Measurements from ENCODE around the gene NMNAT1. TPM values are rescaled to one million over a fixed set of nuclear protein-coding genes. Genes with fewer than 3 reads are reported as not detected.

Gene NMNAT1
- total RNA-seq, 1 experiment from 2014 or later, result 7.3 TPM

- CTCF ChIA-PET, result no interaction called here
- TF ChIP-seq CTCF (conservative IDR thresholded peaks at IDR 0.05; ENCODE audit: low read depth, low read length), result no peak
- TF ChIP-seq EZH2 (IDR thresholded peaks at IDR 0.05; ENCODE audit: low read length, unreplicated experiment), result no peak
- no peak for TF ChIP-seq EZH2phosphoT487 (IDR thresholded peaks at IDR 0.05; ENCODE audit: borderline replicate concordance, low read length)
These were observed 46.5 kb downstream of the NMNAT1 start for GRCh38 chr1:9989773-9990172.

GRCh38 chr1:9990944-9991343 lies 47.7 kb downstream of the NMNAT1 start:
- ChIA-PET CTCF (no interaction called here), POLR2A (ENCODE audit: unreplicated experiment) (no interaction called here)
- peak; percentile 27 for ATAC-seq
- TF ChIP-seq EZH2 (IDR thresholded peaks at IDR 0.05; ENCODE audit: low read length, unreplicated experiment), result no peak
- no peak for TF ChIP-seq CTCF (conservative IDR thresholded peaks at IDR 0.05; ENCODE audit: low read depth, low read length)
- TF ChIP-seq EZH2phosphoT487 (IDR thresholded peaks at IDR 0.05; ENCODE audit: borderline replicate concordance, low read length), result no peak
- no peaks in the 10 kb centered on the region for H3K4me1 ChIP-seq (ENCODE audit: insufficient read depth, low read length)
- H3K27ac ChIP-seq (ENCODE audit: low read length), result no peak overlapping the region
- no peak overlapping the region for H3K9ac ChIP-seq (ENCODE audit: low read length)
- no peaks in the 10 kb centered on the region for H3F3A ChIP-seq (ENCODE audit: low read length, unreplicated experiment)
- H3K4me3 ChIP-seq (ENCODE audit: low read length), result no peak overlapping the region
- DNase-seq, result no peak
- no peaks in the 10 kb centered on the region for H3K79me2 ChIP-seq (ENCODE audit: low read length)
- no peak overlapping the region for H3K4me2 ChIP-seq (ENCODE audit: low read length)
- H3K9me2 ChIP-seq (replicated peaks; ENCODE audit: low read length), result no peaks in the 10 kb centered on the region
- H3K9me3 ChIP-seq (ENCODE audit: low read length), result no peaks in the 10 kb centered on the region
- no peaks in the 10 kb centered on the region for H4K20me1 ChIP-seq (ENCODE audit: low read length)
- H3K36me3 ChIP-seq (ENCODE audit: low read depth, low read length), result no peaks in the 10 kb centered on the region
- H2AFZ ChIP-seq (ENCODE audit: low read length), result no peak overlapping the region
- intact Hi-C loops (cut with micrococcal nuclease), result no loop called here
- no TSS peak for BruUV-seq (replicated peaks)
- no peaks in the 10 kb centered on the region for H3K27me3 ChIP-seq (ENCODE audit: low read length)

More at GRCh38 chr1:9989773-9990172, 46.5 kb downstream of the NMNAT1 start:
- Histone ChIP-seq H3K27me3 (ENCODE audit: low read length) (no peaks in the 10 kb centered on the region), H3K79me2 (ENCODE audit: low read length) (no peaks in the 10 kb centered on the region), H3K4me3 (ENCODE audit: low read length) (no peak overlapping the region), H3K9ac (ENCODE audit: low read length) (no peak overlapping the region), H3K9me2 (replicated peaks; ENCODE audit: low read length) (no peaks in the 10 kb centered on the region), H3K36me3 (ENCODE audit: low read depth, low read length) (no peaks in the 10 kb centered on the region), H4K20me1 (ENCODE audit: low read length) (no peaks in the 10 kb centered on the region), H3K4me2 (ENCODE audit: low read length) (no peak overlapping the region), H3K9me3 (ENCODE audit: low read length) (no peaks in the 10 kb centered on the region), H3F3A (ENCODE audit: low read length, unreplicated experiment) (no peaks in the 10 kb centered on the region), H3K27ac (ENCODE audit: low read length) (no peak overlapping the region), H3K4me1 (ENCODE audit: insufficient read depth, low read length) (no peaks in the 10 kb centered on the region), H2AFZ (ENCODE audit: low read length) (no peak overlapping the region)
- DNase-seq (no peak), ATAC-seq (no peak)
- intact Hi-C loops (cut with micrococcal nuclease), result no loop called here
- no TSS peak for BruUV-seq (replicated peaks)
- POLR2A ChIA-PET (ENCODE audit: unreplicated experiment), result no interaction called here

- intact Hi-C loops (cut with micrococcal nuclease), result no loop called here
- no peak for TF ChIP-seq EZH2phosphoT487 (IDR thresholded peaks at IDR 0.05; ENCODE audit: borderline replicate concordance, low read length)
- no peak for TF ChIP-seq EZH2 (IDR thresholded peaks at IDR 0.05; ENCODE audit: low read length, unreplicated experiment)
- no peak for TF ChIP-seq CTCF (conservative IDR thresholded peaks at IDR 0.05; ENCODE audit: low read depth, low read length)
- no peak overlapping the region for H2AFZ ChIP-seq (ENCODE audit: low read length)
- H4K20me1 ChIP-seq (ENCODE audit: low read length), result no peaks in the 10 kb centered on the region
- H3K9me3 ChIP-seq (ENCODE audit: low read length), result no peaks in the 10 kb centered on the region
- no peak overlapping the region for H3K4me3 ChIP-seq (ENCODE audit: low read length)
- DNase-seq (no peak), ATAC-seq (no peak)
- no peaks in the 10 kb centered on the region for H3K36me3 ChIP-seq (ENCODE audit: low read depth, low read length)
- peaks cover 6% of the 10 kb centered on the region; the same call in 1 of the 2 replicates for H3K4me1 ChIP-seq (ENCODE audit: insufficient read depth, low read length)
- H3F3A ChIP-seq (ENCODE audit: low read length, unreplicated experiment), result peaks cover 4% of the 10 kb centered on the region
- H3K9ac ChIP-seq (ENCODE audit: low read length), result no peak overlapping the region
- H3K27me3 ChIP-seq (ENCODE audit: low read length), result no peaks in the 10 kb centered on the region
- no peaks in the 10 kb centered on the region for H3K9me2 ChIP-seq (replicated peaks; ENCODE audit: low read length)
- H3K27ac ChIP-seq (ENCODE audit: low read length), result no peak overlapping the region
- ChIA-PET CTCF (no interaction called here), POLR2A (ENCODE audit: unreplicated experiment) (no interaction called here)
- H3K4me2 ChIP-seq (ENCODE audit: low read length), result no peak overlapping the region
- BruUV-seq (replicated peaks), result no TSS peak
- no peaks in the 10 kb centered on the region for H3K79me2 ChIP-seq (ENCODE audit: low read length)
These were observed 49.6 kb downstream of the NMNAT1 start for GRCh38 chr1:9992910-9993309.
